ENCODE data around the gene ADAMTS9. TPM values are rescaled to one million over a fixed set of nuclear protein-coding genes. Genes with fewer than 3 reads are reported as not detected.

Gene ADAMTS9
- total RNA-seq, 2 donors from 2014 or later = 16.1 to 38.0 TPM

DNA sequence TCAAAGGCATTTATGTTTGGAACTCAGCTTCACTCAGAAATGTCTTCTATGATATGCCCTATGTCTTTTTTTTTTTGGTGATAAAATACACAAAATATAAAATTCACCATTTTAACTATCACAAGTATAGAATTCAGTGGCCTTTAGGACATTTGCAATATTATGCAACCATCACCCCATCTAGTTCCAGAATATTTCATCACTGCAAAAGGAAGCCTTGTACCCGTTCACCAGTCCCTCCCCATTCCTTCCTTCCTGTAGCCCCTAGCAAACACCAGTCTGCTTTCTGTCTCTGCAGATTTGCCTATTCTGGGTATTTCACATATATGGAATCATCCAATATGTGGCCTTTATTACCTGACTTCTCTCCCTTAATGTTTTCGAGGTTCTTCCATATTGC is 134.8 kb downstream of the ADAMTS9 start:
- Histone ChIP-seq H3K27ac (ENCODE audit: low read depth, low read length) (no peak overlapping the region), H3K4me1 (ENCODE audit: control insufficient read depth, insufficient read depth, low read length) (peaks cover 3% of the 10 kb centered on the region), H3K36me3 (ENCODE audit: control insufficient read depth, insufficient read depth, low read length) (peaks cover 8% of the 10 kb centered on the region), H3K9ac (ENCODE audit: extremely low read depth, low read length, poor library complexity, severe bottlenecking) (no peak overlapping the region), H3K9me3 (ENCODE audit: control insufficient read depth, low read length) (no peaks in the 10 kb centered on the region), H3K4me3 (ENCODE audit: low read length) (no peak overlapping the region), H3K27me3 (ENCODE audit: control insufficient read depth, insufficient read depth, low read length, poor library complexity, severe bottlenecking) (no peaks in the 10 kb centered on the region)
- 96 to 100% methylated on average over 1 to 2 of the region's 2 CpGs for WGBS, 2 experiments (ENCODE audit: insufficient coverage in 1 of 2, insufficient read length in 1 of 2)
- peaks cover 36% of the 10 kb centered on the region for H3K4me1 Mint-ChIP-seq
- no peak for DNase-seq
- no peaks in the 10 kb centered on the region for H3K9me3 Mint-ChIP-seq
- H3K27me3 Mint-ChIP-seq (ENCODE audit: insufficient read depth) = no peaks in the 10 kb centered on the region
- no peaks in the 10 kb centered on the region for H3K36me3 Mint-ChIP-seq (ENCODE audit: low read depth)
- H3K27ac Mint-ChIP-seq = no peak overlapping the region
- H3K4me3 Mint-ChIP-seq = no peak overlapping the region
- TF ChIP-seq, protein P1, sequence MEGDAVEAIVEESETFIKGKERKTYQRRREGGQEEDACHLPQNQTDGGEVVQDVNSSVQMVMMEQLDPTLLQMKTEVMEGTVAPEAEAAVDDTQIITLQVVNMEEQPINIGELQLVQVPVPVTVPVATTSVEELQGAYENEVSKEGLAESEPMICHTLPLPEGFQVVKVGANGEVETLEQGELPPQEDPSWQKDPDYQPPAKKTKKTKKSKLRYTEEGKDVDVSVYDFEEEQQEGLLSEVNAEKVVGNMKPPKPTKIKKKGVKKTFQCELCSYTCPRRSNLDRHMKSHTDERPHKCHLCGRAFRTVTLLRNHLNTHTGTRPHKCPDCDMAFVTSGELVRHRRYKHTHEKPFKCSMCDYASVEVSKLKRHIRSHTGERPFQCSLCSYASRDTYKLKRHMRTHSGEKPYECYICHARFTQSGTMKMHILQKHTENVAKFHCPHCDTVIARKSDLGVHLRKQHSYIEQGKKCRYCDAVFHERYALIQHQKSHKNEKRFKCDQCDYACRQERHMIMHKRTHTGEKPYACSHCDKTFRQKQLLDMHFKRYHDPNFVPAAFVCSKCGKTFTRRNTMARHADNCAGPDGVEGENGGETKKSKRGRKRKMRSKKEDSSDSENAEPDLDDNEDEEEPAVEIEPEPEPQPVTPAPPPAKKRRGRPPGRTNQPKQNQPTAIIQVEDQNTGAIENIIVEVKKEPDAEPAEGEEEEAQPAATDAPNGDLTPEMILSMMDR (conservative IDR thresholded peaks at IDR 0.05) = no peak

DNA sequence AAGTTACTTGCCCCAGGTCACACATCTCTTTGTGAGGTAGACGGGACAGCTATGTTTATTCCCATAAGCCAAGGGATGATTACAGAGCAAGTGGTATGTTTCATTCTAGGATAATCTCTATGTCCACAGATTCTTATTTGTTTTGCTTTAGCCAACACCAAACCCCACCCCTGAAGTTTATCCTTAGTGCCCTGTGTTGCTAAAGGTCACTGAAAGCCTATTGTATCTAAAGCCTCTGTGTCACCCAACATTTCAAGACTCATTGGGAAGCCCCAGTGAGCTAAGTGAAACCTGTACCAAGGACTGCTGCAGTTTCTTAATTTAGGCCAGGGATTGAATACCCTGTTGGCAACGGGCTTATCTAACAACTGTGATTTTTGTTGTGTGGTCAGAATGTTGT is 135.6 kb downstream of the ADAMTS9 start:
- H3K27me3 ChIP-seq (ENCODE audit: control insufficient read depth, insufficient read depth, low read length, poor library complexity, severe bottlenecking) = no peaks in the 10 kb centered on the region
- no peaks in the 10 kb centered on the region for H3K9me3 ChIP-seq (ENCODE audit: control insufficient read depth, low read length)
- H3K36me3 ChIP-seq (ENCODE audit: control insufficient read depth, insufficient read depth, low read length) = peaks cover 8% of the 10 kb centered on the region
- TF ChIP-seq, protein P1 (conservative IDR thresholded peaks at IDR 0.05) = no peak
- no peak overlapping the region for H3K4me3 ChIP-seq (ENCODE audit: low read length)
- Mint-ChIP-seq H3K36me3 (ENCODE audit: low read depth) (no peaks in the 10 kb centered on the region), H3K9me3 (no peaks in the 10 kb centered on the region), H3K4me3 (no peak overlapping the region), H3K27ac (peak overlapping the region; percentile 62), H3K4me1 (peaks cover 36% of the 10 kb centered on the region), H3K27me3 (ENCODE audit: insufficient read depth) (no peaks in the 10 kb centered on the region)
- no peak overlapping the region for H3K27ac ChIP-seq (ENCODE audit: low read depth, low read length)
- H3K4me1 ChIP-seq (ENCODE audit: control insufficient read depth, insufficient read depth, low read length) = peaks cover 3% of the 10 kb centered on the region
- peak overlapping the region; percentile 45 for H3K9ac ChIP-seq (ENCODE audit: extremely low read depth, low read length, poor library complexity, severe bottlenecking)
- DNase-seq = no peak
- 63 to 71% methylated on average over 1 to 2 of the region's 2 CpGs for WGBS, 2 experiments (ENCODE audit: insufficient coverage in 1 of 2, insufficient read length in 1 of 2)

- H3K4me1 ChIP-seq (ENCODE audit: control insufficient read depth, insufficient read depth, low read length) = peaks cover 3% of the 10 kb centered on the region
- H3K27me3 ChIP-seq (ENCODE audit: control insufficient read depth, insufficient read depth, low read length, poor library complexity, severe bottlenecking) = no peaks in the 10 kb centered on the region
- no peak overlapping the region for H3K4me3 ChIP-seq (ENCODE audit: low read length)
- H3K4me1 Mint-ChIP-seq = peaks cover 37% of the 10 kb centered on the region
- H3K4me3 Mint-ChIP-seq = no peak overlapping the region
- no peak for DNase-seq
- H3K27ac Mint-ChIP-seq = peak overlapping the region; percentile 19
- no peaks in the 10 kb centered on the region for H3K9me3 ChIP-seq (ENCODE audit: control insufficient read depth, low read length)
- H3K36me3 Mint-ChIP-seq (ENCODE audit: low read depth) = no peaks in the 10 kb centered on the region
- peak overlapping the region; percentile 45 for H3K9ac ChIP-seq (ENCODE audit: extremely low read depth, low read length, poor library complexity, severe bottlenecking)
- 87% methylated on average over 1 of the region's 1 CpG; no CpG with 5 or more reads in 1 of the 2 experiments for WGBS, 2 experiments (ENCODE audit: insufficient coverage in 1 of 2, insufficient read length in 1 of 2)
- H3K27ac ChIP-seq (ENCODE audit: low read depth, low read length) = no peak overlapping the region
- H3K27me3 Mint-ChIP-seq (ENCODE audit: insufficient read depth) = no peaks in the 10 kb centered on the region
- TF ChIP-seq, protein P1 (conservative IDR thresholded peaks at IDR 0.05) = no peak
- H3K36me3 ChIP-seq (ENCODE audit: control insufficient read depth, insufficient read depth, low read length) = peaks cover 8% of the 10 kb centered on the region
- H3K9me3 Mint-ChIP-seq = no peaks in the 10 kb centered on the region
Measured at GRCh38 chr3:64551697-64552096, 136.1 kb downstream of the ADAMTS9 start.

Data from endodermal cell (in vitro differentiated cells).